ENCODE data around the gene POLG2. TPM values are rescaled to one million over a fixed set of nuclear protein-coding genes. Genes with fewer than 3 reads are reported as not detected.

Gene POLG2
- total and polyA plus RNA-seq, 7 donors, result 4.1 to 12.2 (median 6.6) TPM

DNA sequence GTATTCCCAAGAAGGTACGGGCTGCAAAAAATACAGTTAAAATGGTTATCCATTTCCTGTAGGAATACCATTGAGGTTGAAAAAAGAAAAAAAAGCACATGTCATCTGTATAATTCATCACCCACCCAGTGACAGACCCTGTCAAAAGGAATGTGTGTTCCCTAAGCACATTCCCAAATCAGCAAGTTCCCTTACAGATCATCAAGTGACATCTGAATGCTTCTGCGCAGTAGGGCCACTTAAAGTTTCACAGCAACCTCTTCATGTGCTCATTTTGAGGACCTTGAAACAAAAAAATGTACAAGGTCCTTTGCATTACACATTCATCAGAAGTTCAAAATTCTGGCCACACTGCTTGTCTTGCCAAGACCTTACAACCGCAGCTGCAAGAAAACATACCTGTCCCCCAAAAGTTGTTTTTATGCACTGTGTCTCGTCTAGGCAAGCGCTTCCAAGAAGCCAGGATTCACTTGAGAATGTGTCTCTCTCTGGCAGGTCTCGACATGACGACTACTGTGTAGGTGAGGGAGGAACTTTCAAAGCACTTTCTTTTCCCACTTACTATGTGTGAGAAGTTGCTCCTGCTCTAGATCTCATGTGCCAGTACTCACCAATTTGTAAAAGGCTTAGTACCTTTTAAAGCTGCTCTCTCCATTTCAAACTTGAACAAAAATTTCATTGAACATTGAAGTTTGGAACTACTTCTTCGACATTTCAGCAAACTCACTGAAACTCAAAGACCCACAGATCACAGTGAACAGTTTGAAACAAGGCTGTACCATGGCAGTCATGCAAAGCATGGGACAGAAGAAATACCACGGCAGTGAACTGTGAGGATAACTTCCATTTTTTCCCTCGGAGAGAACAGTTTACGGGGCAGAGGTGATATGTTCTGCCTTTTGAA, 4.3 kb upstream of the POLG2 start:
- Histone ChIP-seq H3K9me3 (no peaks in the 10 kb centered on the region), H3K27me3 (ENCODE audit: insufficient read depth in 3 of 3, low read length in 2 of 3) (no peaks in the 10 kb centered on the region), H3K27ac (no peak overlapping the region), H3K36me3 (ENCODE audit: insufficient read depth in 1 of 2, low read depth in 1 of 2) (peaks cover 36 to 76% of the 10 kb centered on the region in 2 donors), H3K4me1 (peaks cover 41% of the 10 kb centered on the region), H3K4me3 (no peak overlapping the region)
- DNase-seq (no peak), ATAC-seq (no peak)
- 79 to 84% (median 81%) methylated on average over 11 of the region's 11 CpGs for WGBS, 3 donors
- TF ChIP-seq, protein P1, sequence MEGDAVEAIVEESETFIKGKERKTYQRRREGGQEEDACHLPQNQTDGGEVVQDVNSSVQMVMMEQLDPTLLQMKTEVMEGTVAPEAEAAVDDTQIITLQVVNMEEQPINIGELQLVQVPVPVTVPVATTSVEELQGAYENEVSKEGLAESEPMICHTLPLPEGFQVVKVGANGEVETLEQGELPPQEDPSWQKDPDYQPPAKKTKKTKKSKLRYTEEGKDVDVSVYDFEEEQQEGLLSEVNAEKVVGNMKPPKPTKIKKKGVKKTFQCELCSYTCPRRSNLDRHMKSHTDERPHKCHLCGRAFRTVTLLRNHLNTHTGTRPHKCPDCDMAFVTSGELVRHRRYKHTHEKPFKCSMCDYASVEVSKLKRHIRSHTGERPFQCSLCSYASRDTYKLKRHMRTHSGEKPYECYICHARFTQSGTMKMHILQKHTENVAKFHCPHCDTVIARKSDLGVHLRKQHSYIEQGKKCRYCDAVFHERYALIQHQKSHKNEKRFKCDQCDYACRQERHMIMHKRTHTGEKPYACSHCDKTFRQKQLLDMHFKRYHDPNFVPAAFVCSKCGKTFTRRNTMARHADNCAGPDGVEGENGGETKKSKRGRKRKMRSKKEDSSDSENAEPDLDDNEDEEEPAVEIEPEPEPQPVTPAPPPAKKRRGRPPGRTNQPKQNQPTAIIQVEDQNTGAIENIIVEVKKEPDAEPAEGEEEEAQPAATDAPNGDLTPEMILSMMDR (IDR thresholded peaks at IDR 0.05), result no peak
- intact Hi-C loops (cut with DNase I), result no loop called here

DNA sequence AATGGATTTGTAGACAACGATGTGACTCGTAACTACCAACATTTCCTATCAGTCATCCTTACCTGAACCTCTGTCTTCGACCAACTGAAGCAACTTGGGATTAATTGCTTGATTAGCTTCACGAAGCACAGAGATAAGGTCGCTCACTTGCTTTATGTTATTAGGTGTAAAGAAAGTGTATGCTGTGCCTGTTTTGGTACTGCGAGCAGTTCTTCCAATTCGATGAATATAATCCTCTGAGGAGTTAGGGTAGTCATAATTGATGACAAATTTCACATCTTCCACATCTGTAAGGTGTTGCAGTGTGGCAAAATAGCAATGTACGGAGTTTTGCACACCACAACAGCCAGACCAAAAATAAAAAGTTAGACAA, 3.6 kb upstream of the POLG2 start:
- H3K27me3 ChIP-seq (ENCODE audit: insufficient read depth in 3 of 3, low read length in 2 of 3), result no peaks in the 10 kb centered on the region
- H3K36me3 ChIP-seq (ENCODE audit: insufficient read depth in 1 of 2, low read depth in 1 of 2), result peaks cover 36 to 76% of the 10 kb centered on the region in 2 donors
- H3K4me1 ChIP-seq, result peaks cover 47% of the 10 kb centered on the region
- TF ChIP-seq, protein P1 (IDR thresholded peaks at IDR 0.05), result no peak
- WGBS, 3 donors, result 86 to 89% (median 87%) methylated on average over 8 of the region's 8 CpGs
- ATAC-seq (no peak), DNase-seq (no peak)
- H3K4me3 ChIP-seq, result no peak overlapping the region
- no peak overlapping the region for H3K27ac ChIP-seq
- H3K9me3 ChIP-seq, result no peaks in the 10 kb centered on the region
- intact Hi-C loops (cut with DNase I), result no loop called here

DNA sequence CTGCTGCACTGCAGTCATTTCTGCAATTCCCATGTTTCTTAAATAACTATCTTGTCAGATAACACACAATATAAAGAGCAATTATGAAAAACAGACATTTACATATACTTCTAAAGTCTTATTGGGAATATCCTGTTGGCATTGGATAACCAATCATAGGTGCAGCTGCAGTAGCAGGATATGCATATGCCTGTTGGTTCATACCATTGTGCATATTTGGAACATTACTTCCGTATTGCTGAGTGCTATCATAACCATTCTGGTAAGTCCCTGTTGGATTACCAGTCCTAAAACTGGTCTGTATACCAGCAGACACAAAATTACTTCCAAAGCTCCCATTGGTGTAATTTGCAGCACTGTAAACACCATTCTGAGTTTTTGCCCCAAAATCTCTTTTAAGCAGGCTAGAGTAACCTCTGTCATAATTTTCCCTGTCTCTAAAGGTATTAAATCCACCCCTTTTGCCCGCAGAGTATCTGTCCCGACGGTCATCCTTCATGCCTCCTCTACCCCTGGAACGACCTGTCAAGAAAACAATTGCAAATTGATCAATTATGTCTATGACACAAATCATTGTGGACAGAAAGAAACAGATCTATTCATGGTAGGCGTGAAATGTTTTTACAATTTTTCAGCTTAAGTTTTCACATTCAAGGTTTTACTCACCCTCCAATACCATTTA, 3.1 kb upstream of the POLG2 start:
- peaks cover 36 to 75% of the 10 kb centered on the region in 2 donors for H3K36me3 ChIP-seq (ENCODE audit: insufficient read depth in 1 of 2, low read depth in 1 of 2)
- intact Hi-C loops (cut with DNase I), result no loop called here
- WGBS, 3 donors, result 76 to 84% (median 78%) methylated on average over 6 of the region's 6 CpGs
- DNase-seq (no peak), ATAC-seq (no peak)
- no peaks in the 10 kb centered on the region for H3K27me3 ChIP-seq (ENCODE audit: insufficient read depth in 3 of 3, low read length in 2 of 3)
- no peak overlapping the region for H3K27ac ChIP-seq
- H3K4me1 ChIP-seq, result peaks cover 52% of the 10 kb centered on the region
- no peak overlapping the region for H3K4me3 ChIP-seq
- H3K9me3 ChIP-seq, result no peaks in the 10 kb centered on the region
- TF ChIP-seq, protein P1 (IDR thresholded peaks at IDR 0.05), result no peak

DNA sequence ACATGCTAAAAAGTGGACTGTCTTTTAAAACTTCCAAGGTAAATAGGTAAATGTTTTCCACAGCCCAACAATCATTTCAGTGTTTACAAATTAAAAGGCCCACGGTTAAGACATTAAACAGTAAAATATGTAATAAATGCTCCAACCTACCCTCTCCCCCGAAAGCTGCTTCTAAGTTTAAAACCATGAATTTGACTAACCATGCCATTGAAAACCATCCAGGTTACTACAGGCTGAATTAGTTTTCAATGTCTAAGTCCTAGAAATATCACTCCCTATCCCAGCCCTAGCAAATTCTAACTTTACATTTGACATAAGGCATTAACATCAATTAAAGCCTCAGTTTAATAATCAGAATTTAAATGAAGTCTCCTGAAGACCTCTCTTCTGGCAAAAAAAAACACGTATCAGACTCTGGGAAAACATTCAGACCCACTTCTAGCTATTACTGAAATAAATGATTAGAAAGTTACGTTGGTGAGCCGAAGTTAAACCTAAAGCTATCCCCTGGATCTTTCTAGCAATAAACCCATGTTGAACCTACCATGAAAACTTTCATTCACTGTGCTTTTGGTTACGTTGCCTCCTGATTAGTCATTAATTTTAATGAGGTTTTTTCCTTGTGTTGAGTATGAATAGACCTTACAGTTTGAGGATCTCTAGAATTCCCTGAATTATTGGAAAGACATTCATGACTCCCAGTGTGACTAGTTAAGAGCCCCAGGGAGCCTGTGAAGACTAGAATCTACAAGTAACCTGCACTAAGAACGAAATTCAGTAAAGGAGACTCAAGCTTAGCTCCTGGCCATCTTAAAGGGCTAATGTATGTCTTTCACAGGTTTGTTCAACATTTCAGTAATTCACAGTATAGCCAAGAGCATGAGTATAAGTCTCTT, 1.7 kb upstream of the POLG2 start:
- TF ChIP-seq, protein P1 (IDR thresholded peaks at IDR 0.05), result no peak
- Histone ChIP-seq H3K4me3 (no peak overlapping the region), H3K36me3 (ENCODE audit: insufficient read depth in 1 of 2, low read depth in 1 of 2) (peaks cover 35 to 62% of the 10 kb centered on the region in 2 donors), H3K9me3 (no peaks in the 10 kb centered on the region), H3K4me1 (peaks cover 46% of the 10 kb centered on the region), H3K27me3 (ENCODE audit: insufficient read depth in 3 of 3, low read length in 2 of 3) (no peaks in the 10 kb centered on the region), H3K27ac (peak overlapping the region; percentile 87)
- intact Hi-C loops (cut with DNase I), result no loop called here
- WGBS, 3 donors, result 59 to 65% (median 61%) methylated on average over 7 of the region's 7 CpGs
- ATAC-seq, result no peak
- no peak for DNase-seq
